GM19324 (cell line): ENCODE measurements around the gene KAT6B.

ENCODE experiments used
- ATAC-seq: cut with Tn5 transposase; IDR thresholded peaks from one replicate; pipeline ENCODE4 v1.9.1; 2021; ENCODE audit warnings: mild to moderate bottlenecking, moderate library complexity; ENCODE audit not compliant: unreplicated experiment, low FRiP score

KAT6B gene

GRCh38 chr10:74944205-74944604, 117.8 kb downstream of the KAT6B start:
- no peak for ATAC-seq

GRCh38 chr10:74947781-74948401, 121.5 kb downstream of the KAT6B start:
- no peak for ATAC-seq

- no peak for ATAC-seq
Observed at GRCh38 chr10:74949034-74949832, 122.8 kb downstream of the KAT6B start.

- ATAC-seq, result no peak
Observed at GRCh38 chr10:74949843-74950765, 123.7 kb downstream of the KAT6B start.

- ATAC-seq, result no peak
Observed at GRCh38 chr10:74953214-74953613, 126.8 kb downstream of the KAT6B start.

GRCh38 chr10:74955796-74956195, 129.4 kb downstream of the KAT6B start:
- ATAC-seq, result no peak

GRCh38 chr10:74956555-74957111, 130.2 kb downstream of the KAT6B start:
- no peak for ATAC-seq

- no peak for ATAC-seq
Observed at GRCh38 chr10:74957285-74957961, 131.0 kb downstream of the KAT6B start.

- ATAC-seq, result no peak
Observed at GRCh38 chr10:74958316-74958715, 131.9 kb downstream of the KAT6B start.

GRCh38 chr10:74960670-74961069, 134.3 kb downstream of the KAT6B start:
- ATAC-seq, result no peak

- ATAC-seq, result no peak
Observed at GRCh38 chr10:74962517-74962916, 136.1 kb downstream of the KAT6B start.

GRCh38 chr10:74963549-74963948, 137.1 kb downstream of the KAT6B start:
- ATAC-seq, result no peak

- ATAC-seq, result no peak
Observed at GRCh38 chr10:74967911-74968666, 141.7 kb downstream of the KAT6B start.

- no peak for ATAC-seq
Observed at GRCh38 chr10:74968667-74969061, 142.3 kb downstream of the KAT6B start.

GRCh38 chr10:74969093-74969492, 142.7 kb downstream of the KAT6B start:
- ATAC-seq, result no peak

GRCh38 chr10:74969530-74969929, 143.1 kb downstream of the KAT6B start:
- no peak for ATAC-seq

GRCh38 chr10:74973741-74974392, 147.5 kb downstream of the KAT6B start:
- ATAC-seq, result no peak

- no peak for ATAC-seq
Observed at GRCh38 chr10:74975758-74976157, 149.4 kb downstream of the KAT6B start.

GRCh38 chr10:74976565-74976964, 150.2 kb downstream of the KAT6B start:
- no peak for ATAC-seq
